ENCODE data around the gene DNAH2.
A peak's percentile ranks its signal among the peaks of the same experiment; 100 is the strongest.

DNAH2 gene

GRCh38 chr17:7703584-7704479 is 13.7 kb upstream of the DNAH2 start:
- DNase-seq = peak; percentile 80

DNA sequence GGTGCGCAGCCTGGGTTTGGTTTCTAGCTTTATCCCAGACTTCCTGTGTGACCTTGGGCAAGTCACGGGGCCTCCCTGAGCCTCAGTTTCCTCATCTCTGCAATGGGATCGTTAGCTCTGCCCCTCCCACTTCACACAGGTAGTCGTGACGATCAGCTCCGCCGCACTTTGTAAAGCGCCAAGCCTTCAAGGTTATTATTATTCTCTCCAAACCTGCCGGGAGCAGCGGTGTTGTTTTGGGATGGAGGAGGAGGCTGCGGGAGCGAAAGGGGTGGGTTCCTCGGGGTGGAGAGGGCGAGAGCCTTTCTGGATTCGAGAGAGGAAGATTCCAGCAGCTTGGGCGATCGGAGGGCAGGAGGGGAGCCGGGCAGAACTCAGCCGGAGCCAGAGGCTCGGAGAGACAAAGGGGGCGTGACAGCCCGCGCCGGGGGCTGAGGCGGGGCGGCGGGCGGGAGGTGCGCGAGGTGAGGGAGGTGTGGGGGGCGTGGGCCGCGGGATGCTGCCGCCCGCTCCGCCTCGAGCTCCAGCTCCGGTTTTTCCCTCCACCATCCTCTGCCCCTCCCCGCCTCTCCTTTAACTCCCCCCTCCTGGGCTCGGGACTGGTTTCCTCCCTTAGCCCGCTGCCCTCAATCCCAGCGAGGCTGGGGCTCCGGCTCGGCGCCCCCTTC is 12.8 kb upstream of the DNAH2 start, which contains the start of gene EFNB3:
Gene EFNB3, plus strand, starts transcription at position 602 of the 668 bp plus-strand sequence. CDS start 397 bp downstream, outside the sequence.
- DNase-seq = peak; percentile 71

DNA sequence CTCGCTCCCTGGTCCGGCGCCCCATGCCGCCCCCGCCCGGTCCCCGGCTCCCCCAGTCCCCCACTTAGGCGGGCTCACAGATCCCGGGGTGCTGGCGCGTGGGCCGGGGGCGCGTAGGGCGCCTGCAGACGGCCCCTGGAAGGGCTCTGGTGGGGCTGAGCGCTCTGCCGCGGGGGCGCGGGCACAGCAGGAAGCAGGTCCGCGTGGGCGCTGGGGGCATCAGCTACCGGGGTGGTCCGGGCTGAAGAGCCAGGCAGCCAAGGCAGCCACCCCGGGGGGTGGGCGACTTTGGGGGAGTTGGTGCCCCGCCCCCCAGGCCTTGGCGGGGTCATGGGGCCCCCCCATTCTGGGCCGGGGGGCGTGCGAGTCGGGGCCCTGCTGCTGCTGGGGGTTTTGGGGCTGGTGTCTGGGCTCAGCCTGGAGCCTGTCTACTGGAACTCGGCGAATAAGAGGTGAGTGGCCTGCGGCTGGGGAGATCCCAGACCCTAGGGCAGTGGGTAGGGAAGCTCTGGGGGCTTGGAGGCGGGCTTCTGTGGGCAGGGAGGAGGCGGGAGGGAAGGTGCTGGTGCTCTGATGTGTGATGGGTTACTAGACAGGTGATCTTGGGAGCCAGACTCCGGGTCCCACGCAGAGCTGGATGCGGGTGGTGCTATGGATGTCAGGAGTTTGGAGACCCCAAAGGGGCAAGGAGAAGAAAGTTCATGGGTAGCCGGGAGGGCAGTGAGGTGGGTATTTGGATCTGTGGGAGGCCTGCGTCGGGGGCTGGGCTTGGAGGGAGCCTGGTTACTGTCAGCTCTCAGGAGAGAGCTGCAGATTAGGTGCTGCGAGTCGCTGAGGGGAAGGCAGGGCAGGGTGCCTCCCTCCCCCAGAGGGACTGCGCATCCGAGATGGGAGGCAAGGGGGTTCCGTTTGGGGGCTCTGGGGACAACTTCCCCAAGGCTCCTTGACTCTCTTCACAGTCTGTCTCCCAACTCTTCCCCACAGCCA is 12.0 kb upstream of the DNAH2 start:
- DNase-seq = no peak

GRCh38 chr17:7706631-7707354 is 10.8 kb upstream of the DNAH2 start:
- no peak for DNase-seq

DNA sequence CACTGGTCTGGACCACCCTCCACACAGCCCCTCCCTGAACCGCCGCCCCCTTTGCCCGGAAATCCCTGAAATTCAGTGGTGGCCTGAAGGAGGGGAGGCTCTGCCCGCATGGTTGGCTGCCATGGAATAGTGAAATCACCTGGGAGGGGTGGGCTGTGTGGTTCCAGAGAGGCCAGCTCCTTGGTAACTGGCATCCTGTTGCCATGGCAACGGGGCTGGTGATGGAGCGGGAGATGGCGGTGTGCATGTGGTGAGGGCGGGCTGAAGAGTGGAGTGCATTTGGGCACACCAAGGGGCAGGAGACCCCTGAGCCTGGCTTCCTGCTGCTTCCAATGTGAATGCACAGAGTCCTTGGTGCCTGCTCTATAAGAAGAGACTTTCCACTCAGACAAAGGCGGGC is 10.1 kb upstream of the DNAH2 start:
- DNase-seq = no peak

GRCh38 chr17:7707858-7708750 is 9.4 kb upstream of the DNAH2 start:
- DNase-seq = no peak

- no peak for DNase-seq
Observed at GRCh38 chr17:7709031-7709430, 8.5 kb upstream of the DNAH2 start.

GRCh38 chr17:7710301-7710700 is 7.2 kb upstream of the DNAH2 start:
- DNase-seq = no peak

DNA sequence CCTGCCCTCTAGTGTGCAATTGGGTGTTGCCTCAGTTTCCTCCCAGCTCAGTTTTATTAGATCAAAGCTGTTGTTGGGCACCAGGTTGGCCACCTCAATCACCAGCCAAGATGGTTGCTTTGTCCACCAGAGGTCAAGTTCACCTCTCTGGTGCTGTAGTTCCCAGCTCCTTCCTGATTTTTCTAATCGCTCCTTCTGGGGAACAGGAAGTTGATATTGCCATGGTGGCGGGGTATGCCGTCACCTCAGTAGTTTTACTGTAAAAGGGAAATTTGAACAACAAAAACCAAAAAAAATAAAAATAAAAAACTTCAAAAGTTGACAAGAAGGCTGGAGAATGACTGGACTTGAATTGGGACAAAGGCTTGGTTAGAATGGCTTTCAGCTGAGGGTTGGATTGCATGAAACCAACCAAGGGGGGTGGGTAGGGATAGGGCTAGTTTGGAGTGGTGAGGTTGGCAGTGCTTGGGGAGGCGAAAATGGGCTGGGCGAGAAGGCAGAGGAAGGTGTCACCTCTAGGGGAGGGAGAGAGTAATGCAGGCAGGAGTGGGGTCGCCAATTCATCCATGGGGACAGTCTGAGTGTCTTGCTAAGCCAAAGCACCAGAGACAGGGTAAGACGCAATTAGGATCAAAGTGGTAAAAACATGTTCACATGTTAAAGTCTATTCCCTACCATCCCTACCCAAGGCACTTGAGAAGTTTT is 6.3 kb upstream of the DNAH2 start:
- no peak for DNase-seq

- no peak for DNase-seq
Observed at GRCh38 chr17:7712111-7712771, 5.3 kb upstream of the DNAH2 start.

GRCh38 chr17:7713782-7714181 is 3.8 kb upstream of the DNAH2 start:
- DNase-seq = no peak

- DNase-seq = no peak
Observed at GRCh38 chr17:7714721-7715594, 2.6 kb upstream of the DNAH2 start.

- no peak for DNase-seq
Observed at GRCh38 chr17:7715936-7716886, 1.3 kb upstream of the DNAH2 start.

- no peak for DNase-seq
Observed at GRCh38 chr17:7717756-7718350, 309 bp downstream of the DNAH2 start.

GRCh38 chr17:7719661-7720060 is 2.1 kb downstream of the DNAH2 start:
- no peak for DNase-seq

- DNase-seq = no peak
Observed at GRCh38 chr17:7720125-7720524, 2.6 kb downstream of the DNAH2 start.

- DNase-seq = no peak
Observed at GRCh38 chr17:7721612-7722011, 4.1 kb downstream of the DNAH2 start.
